NCI-H82 treated with DMSO at 0.1 percent for 48 hours (cell line): ENCODE results near the gene ZRANB3.
"Not testable (repeated sequence)": the region's sequence is repeated elsewhere in the genome, so short reads cannot be mapped to it uniquely, and the experiment has no call there.

Experiments used
- DNase-seq: peaks from one replicate; lab custom pipeline; 2025; ENCODE audit not compliant: unreplicated experiment; lab: John Stamatoyannopoulos, UW

ZRANB3 gene

DNA sequence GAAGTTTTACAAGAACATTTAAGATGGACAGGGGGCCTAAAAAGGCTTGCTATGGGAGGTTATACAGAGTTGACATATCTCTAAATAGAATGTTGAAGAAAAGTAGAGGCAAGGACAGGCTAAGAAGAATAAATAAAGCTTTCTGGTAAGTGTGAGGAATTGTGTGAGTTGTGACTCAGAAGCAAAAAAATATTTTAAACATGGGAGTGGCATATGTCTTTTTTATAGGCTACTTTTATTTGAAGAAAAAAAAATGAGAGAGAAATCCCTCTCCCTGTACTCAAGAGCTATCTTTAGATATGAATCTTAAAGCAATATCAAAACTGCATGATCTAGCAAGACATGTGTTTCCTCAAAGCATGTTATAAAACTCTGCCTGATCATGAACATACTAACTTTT lies 437.8 kb downstream of the ZRANB3 start:
- no peak for DNase-seq

DNA sequence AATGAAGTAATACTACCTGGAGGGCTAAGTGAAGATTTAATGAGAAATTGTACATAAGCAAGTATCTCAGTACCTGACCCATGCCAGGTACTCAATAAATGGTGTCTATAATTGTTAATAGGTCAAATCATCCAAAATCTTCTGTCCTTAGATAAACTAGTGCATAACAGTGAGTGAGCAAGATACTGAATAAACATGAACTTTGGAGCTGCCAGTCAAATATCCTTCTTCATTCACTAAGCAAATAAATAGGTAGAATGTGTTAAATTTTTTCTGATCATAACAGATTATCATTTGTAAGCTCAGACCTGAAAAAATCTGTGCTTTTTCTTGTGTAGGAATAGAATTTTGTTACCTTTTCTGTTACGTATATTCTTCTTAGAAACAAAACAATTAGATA lies 439.3 kb downstream of the ZRANB3 start:
- DNase-seq, result no peak

DNA sequence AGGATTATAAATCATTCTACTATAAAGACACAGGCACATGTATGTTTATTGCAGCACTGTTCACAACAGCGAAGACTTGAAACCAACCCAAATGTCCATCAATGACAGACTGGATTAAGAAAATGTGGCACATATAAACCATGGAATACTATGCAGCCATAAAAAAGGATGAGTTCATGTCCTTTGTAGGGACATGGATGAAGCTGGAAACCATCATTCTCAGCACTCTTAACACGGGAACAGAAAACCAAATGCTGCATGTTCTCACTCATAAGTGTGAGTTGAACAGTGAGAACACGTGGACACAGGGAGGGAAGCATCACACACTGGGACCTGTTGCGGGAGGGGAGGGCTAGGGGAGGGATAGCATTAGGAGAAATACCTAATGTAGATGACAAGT lies 441.4 kb downstream of the ZRANB3 start:
- DNase-seq, result not testable (repeated sequence)
